Measurements from ENCODE around the gene PCED1A.

GRCh38 chr20:2883726-2884637, 43.5 kb upstream of the PCED1A start:
- TF ChIP-seq CTCF (conservative IDR thresholded peaks at IDR 0.05; ENCODE audit: low read length) (no peak), EZH2phosphoT487 (IDR thresholded peaks at IDR 0.05; ENCODE audit: borderline replicate concordance) (no peak)
